Activated CD4-positive, alpha-beta T cell treated with anti-CD3 and anti-CD28 coated beads, Interleukin-2, amount 10 ng/mL, durations not matched to agents 7 days and 5 days (primary cell): Measurements from ENCODE around the gene BORCS6. TPM values are rescaled to one million over a fixed set of nuclear protein-coding genes. Genes with fewer than 3 reads are reported as not detected.
A peak's percentile ranks its signal among the peaks of the same experiment; 100 is the strongest.

ENCODE experiments used
- CTCF ChIA-PET: fragments of 350-600 bp; sonication (Branson Sonifier 250); formaldehyde crosslinking; loops from one replicate; lab custom pipeline; 2021; ENCODE audit warnings: antibody characterized with exemption; lab: Charles Lee
- POLR2A ChIA-PET: fragments of 350-600 bp; sonication (Branson Sonifier 250); formaldehyde crosslinking; loops from one replicate; lab custom pipeline; 2021; ENCODE audit warnings: antibody characterized with exemption; lab: Charles Lee
- DNase-seq: peaks from one replicate; pipeline ENCODE4 v3.0.0-alpha.2; 2020
- H3K27ac Mint-ChIP-seq: one replicate; pipeline ENCODE4 v1.8.0; 2021; ENCODE audit warnings: mild to moderate bottlenecking, moderate library complexity, mixed read lengths
- H3K27me3 Mint-ChIP-seq: one replicate; pipeline ENCODE4 v1.8.0; 2021; ENCODE audit warnings: mixed read lengths
- H3K36me3 Mint-ChIP-seq: one replicate; pipeline ENCODE4 v1.8.0; 2021; ENCODE audit warnings: low read depth, mixed read lengths
- H3K4me1 Mint-ChIP-seq: one replicate; pipeline ENCODE4 v1.8.0; 2021; ENCODE audit warnings: mixed read lengths
- H3K4me3 Mint-ChIP-seq: one replicate; pipeline ENCODE4 v1.8.0; 2021; ENCODE audit warnings: mild to moderate bottlenecking, moderate library complexity, mixed read lengths
- H3K9me3 Mint-ChIP-seq: one replicate; pipeline ENCODE4 v1.8.0; 2021; ENCODE audit warnings: mixed read lengths
- total RNA-seq, 2 experiments: library from RNA; stranded (reverse); gene quantifications; one replicate each; pipeline ENCODE4 v1.2.3, GENCODE V29; 2021

BORCS6 gene
- total RNA-seq, 2 experiments from 2014 or later, result 12.2 to 12.9 TPM

GRCh38 chr17:8162997-8163977, 26.7 kb downstream of the BORCS6 start:
- peaks cover 35% of the 10 kb centered on the region for H3K36me3 Mint-ChIP-seq
- peak overlapping the region; percentile 99 for H3K27ac Mint-ChIP-seq
- peaks cover 64% of the 10 kb centered on the region for H3K4me1 Mint-ChIP-seq
- H3K4me3 Mint-ChIP-seq, result peak overlapping the region; percentile 83
- CTCF ChIA-PET, result interaction anchor here (1.4 to 1.7 kb wide), 2 partner anchors 9 to 24 kb away, joined by 4 to 7 read pairs; no protein-coding TSS in a partner anchor
- no peaks in the 10 kb centered on the region for H3K27me3 Mint-ChIP-seq
- DNase-seq, result peak; percentile 26
- no peaks in the 10 kb centered on the region for H3K9me3 Mint-ChIP-seq
- POLR2A ChIA-PET, result interaction anchor here (0.6 to 1.6 kb wide), 2 partner anchors 10 kb away, joined by 3 to 35 read pairs; no protein-coding TSS in a partner anchor

GRCh38 chr17:8162233-8162996, 27.6 kb downstream of the BORCS6 start, which contains the start of gene VAMP2:
Gene VAMP2, minus strand, starts transcription at chr17:8162948. Its CDS starts 69 bp downstream, at chr17:8162879.
- peak within 1 kb of the TSS; percentile 99 for H3K27ac Mint-ChIP-seq
- H3K36me3 Mint-ChIP-seq, result peaks cover 39% of the 10 kb centered on the region
- no peaks in the 10 kb centered on the region for H3K27me3 Mint-ChIP-seq
- peak; percentile 84 for DNase-seq
- ChIA-PET CTCF (no interaction called here), POLR2A (interaction anchor here (0.6 to 1.9 kb wide), 2 partner anchors 11 kb away, joined by 3 to 9 read pairs; no protein-coding TSS in a partner anchor)
- H3K9me3 Mint-ChIP-seq, result no peaks in the 10 kb centered on the region
- peaks cover 65% of the 10 kb centered on the region for H3K4me1 Mint-ChIP-seq
- peak within 1 kb of the TSS; percentile 85 for H3K4me3 Mint-ChIP-seq

- POLR2A ChIA-PET, result interaction anchor here (0.7 to 1.9 kb wide), 2 partner anchors 12 to 60 kb away, joined by 3 to 9 read pairs; no protein-coding TSS in a partner anchor
- no peak for DNase-seq
- peak overlapping the region; percentile 85 for H3K4me3 Mint-ChIP-seq
- H3K4me1 Mint-ChIP-seq, result peaks cover 62% of the 10 kb centered on the region
- H3K36me3 Mint-ChIP-seq, result peaks cover 39% of the 10 kb centered on the region
- no peaks in the 10 kb centered on the region for H3K9me3 Mint-ChIP-seq
- H3K27me3 Mint-ChIP-seq, result no peaks in the 10 kb centered on the region
- CTCF ChIA-PET, result interaction anchor here (0.7 to 2.0 kb wide), 3 partner anchors 23 to 101 kb away, joined by 3 to 8 read pairs (median 3); no protein-coding TSS in a partner anchor
- peak overlapping the region; percentile 93 for H3K27ac Mint-ChIP-seq
Observed at GRCh38 chr17:8161289-8162232, 28.4 kb downstream of the BORCS6 start.

- H3K4me3 Mint-ChIP-seq, result peak overlapping the region; percentile 85
- peaks cover 59% of the 10 kb centered on the region for H3K4me1 Mint-ChIP-seq
- H3K36me3 Mint-ChIP-seq, result peaks cover 39% of the 10 kb centered on the region
- CTCF ChIA-PET, result interaction anchor here (0.7 to 3.3 kb wide), 5 partner anchors 22 to 101 kb away, joined by 3 to 13 read pairs (median 8); partner anchors contain the start of gene BORCS6
- no peak for DNase-seq
- peak overlapping the region; percentile 93 for H3K27ac Mint-ChIP-seq
- H3K27me3 Mint-ChIP-seq, result no peaks in the 10 kb centered on the region
- no peaks in the 10 kb centered on the region for H3K9me3 Mint-ChIP-seq
- POLR2A ChIA-PET, result interaction anchor here (0.7 to 1.9 kb wide), 2 partner anchors 13 to 61 kb away, joined by 3 to 9 read pairs; no protein-coding TSS in a partner anchor
Observed at GRCh38 chr17:8160741-8161221, 29.2 kb downstream of the BORCS6 start.

- Mint-ChIP-seq H3K4me1 (peaks cover 59% of the 10 kb centered on the region), H3K9me3 (no peaks in the 10 kb centered on the region), H3K27me3 (no peaks in the 10 kb centered on the region), H3K27ac (peak overlapping the region; percentile 93), H3K36me3 (peaks cover 39% of the 10 kb centered on the region), H3K4me3 (peak overlapping the region; percentile 14)
- ChIA-PET POLR2A (no interaction called here), CTCF (interaction anchor here (2.0 to 3.3 kb wide), 3 partner anchors 21 to 41 kb away, joined by 8 to 13 read pairs (median 12); partner anchors contain the start of gene BORCS6)
- no peak for DNase-seq
Observed at GRCh38 chr17:8160224-8160577, 29.8 kb downstream of the BORCS6 start.

GRCh38 chr17:8159459-8160223, 30.3 kb downstream of the BORCS6 start:
- Mint-ChIP-seq H3K9me3 (no peaks in the 10 kb centered on the region), H3K4me1 (peaks cover 53% of the 10 kb centered on the region), H3K27me3 (no peaks in the 10 kb centered on the region), H3K36me3 (peaks cover 37% of the 10 kb centered on the region), H3K4me3 (no peak overlapping the region), H3K27ac (peak overlapping the region; percentile 93)
- CTCF ChIA-PET, result interaction anchor here (1.5 to 3.3 kb wide), 5 partner anchors 14 to 40 kb away, joined by 5 to 13 read pairs (median 8); partner anchors contain the start of gene BORCS6
- DNase-seq, result no peak
- POLR2A ChIA-PET, result no interaction called here

GRCh38 chr17:8159032-8159400, 31.0 kb downstream of the BORCS6 start:
- Mint-ChIP-seq H3K27ac (peak overlapping the region; percentile 11), H3K4me3 (no peak overlapping the region), H3K27me3 (no peaks in the 10 kb centered on the region), H3K4me1 (peaks cover 47% of the 10 kb centered on the region), H3K36me3 (peaks cover 37% of the 10 kb centered on the region), H3K9me3 (no peaks in the 10 kb centered on the region)
- ChIA-PET POLR2A (interaction anchor here (1.2 kb wide), 1 partner anchor 14 kb away, joined by 4 read pairs; no protein-coding TSS in a partner anchor), CTCF (interaction anchor here (1.0 to 6.3 kb wide), 9 partner anchors 11 to 40 kb away, joined by 3 to 68 read pairs (median 6); partner anchors contain the start of genes BORCS6 and HES7)
- no peak for DNase-seq

GRCh38 chr17:8158267-8159031, 31.5 kb downstream of the BORCS6 start:
- H3K4me1 Mint-ChIP-seq, result peaks cover 44% of the 10 kb centered on the region
- H3K4me3 Mint-ChIP-seq, result peak overlapping the region; percentile 31
- no peaks in the 10 kb centered on the region for H3K9me3 Mint-ChIP-seq
- no peak overlapping the region for H3K27ac Mint-ChIP-seq
- ChIA-PET CTCF (interaction anchor here (0.6 to 6.3 kb wide), 14 partner anchors 9 to 63 kb away, joined by 3 to 68 read pairs (median 5); partner anchors contain the start of genes BORCS6 and HES7), POLR2A (interaction anchor here (1.2 kb wide), 1 partner anchor 15 kb away, joined by 4 read pairs; no protein-coding TSS in a partner anchor)
- DNase-seq, result peak; percentile 92
- H3K36me3 Mint-ChIP-seq, result peaks cover 37% of the 10 kb centered on the region
- H3K27me3 Mint-ChIP-seq, result no peaks in the 10 kb centered on the region

GRCh38 chr17:8156246-8156992, 33.6 kb downstream of the BORCS6 start:
- no peaks in the 10 kb centered on the region for H3K9me3 Mint-ChIP-seq
- ChIA-PET CTCF (interaction anchor here (0.6 to 6.3 kb wide), 13 partner anchors 10 to 63 kb away, joined by 3 to 68 read pairs (median 5); no protein-coding TSS in a partner anchor), POLR2A (interaction anchor here (0.9 to 1.9 kb wide), 6 partner anchors 17 to 224 kb away, joined by 3 to 16 read pairs (median 4); partner anchors contain the start of genes BORCS6, CNTROB and TRAPPC1)
- H3K4me3 Mint-ChIP-seq, result no peak overlapping the region
- peaks cover 31% of the 10 kb centered on the region for H3K36me3 Mint-ChIP-seq
- peak; percentile 100 for DNase-seq
- peaks cover 51% of the 10 kb centered on the region for H3K4me1 Mint-ChIP-seq
- no peak overlapping the region for H3K27ac Mint-ChIP-seq
- no peaks in the 10 kb centered on the region for H3K27me3 Mint-ChIP-seq
